ENCODE measurements around the gene UXS1. TPM values are rescaled to one million over a fixed set of nuclear protein-coding genes. Genes with fewer than 3 reads are reported as not detected.
"Not testable (repeated sequence)": the region's sequence is repeated elsewhere in the genome, so short reads cannot be mapped to it uniquely, and the experiment has no call there.

Gene UXS1
- total RNA-seq, 1 donor from 2014 or later: 37.6 TPM

GRCh38 chr2:106143495-106144215, 50.4 kb downstream of the UXS1 start:
- H3K36me3 Mint-ChIP-seq (ENCODE audit: low read depth): peaks cover 44% of the 10 kb centered on the region
- no peak overlapping the region for H3K4me3 Mint-ChIP-seq
- H3K27ac Mint-ChIP-seq: peak overlapping the region; percentile 58
- DNase-seq: no peak
- H3K9me3 Mint-ChIP-seq: no peaks in the 10 kb centered on the region
- no peaks in the 10 kb centered on the region for H3K27me3 Mint-ChIP-seq
- H3K4me1 Mint-ChIP-seq: peaks cover 57% of the 10 kb centered on the region
- intact Hi-C loops (cut with micrococcal nuclease): loop anchor here (10.0 kb wide), 1 partner anchor 51 kb away; the partner anchor contains the start of gene UXS1

- intact Hi-C loops (cut with micrococcal nuclease): loop anchor here (10.0 kb wide), 1 partner anchor 52 kb away; the partner anchor contains the start of gene UXS1
- peaks cover 62% of the 10 kb centered on the region for H3K4me1 Mint-ChIP-seq
- H3K27ac Mint-ChIP-seq: peak overlapping the region; percentile 56
- DNase-seq: no peak
- H3K4me3 Mint-ChIP-seq: no peak overlapping the region
- no peaks in the 10 kb centered on the region for H3K27me3 Mint-ChIP-seq
- no peaks in the 10 kb centered on the region for H3K9me3 Mint-ChIP-seq
- H3K36me3 Mint-ChIP-seq (ENCODE audit: low read depth): peaks cover 48% of the 10 kb centered on the region
Measured at GRCh38 chr2:106142683-106143082, 51.4 kb downstream of the UXS1 start.

- peak overlapping the region; percentile 22 for H3K4me3 Mint-ChIP-seq
- DNase-seq: no peak
- peak overlapping the region; percentile 83 for H3K27ac Mint-ChIP-seq
- intact Hi-C loops (cut with micrococcal nuclease): loop anchor here (1.0 to 10.0 kb wide), 2 partner anchors 19 to 54 kb away; partner anchors contain the start of gene UXS1
- H3K4me1 Mint-ChIP-seq: peaks cover 55% of the 10 kb centered on the region
- no peaks in the 10 kb centered on the region for H3K9me3 Mint-ChIP-seq
- H3K36me3 Mint-ChIP-seq (ENCODE audit: low read depth): peaks cover 46% of the 10 kb centered on the region
- no peaks in the 10 kb centered on the region for H3K27me3 Mint-ChIP-seq
Measured at GRCh38 chr2:106140913-106141312, 53.2 kb downstream of the UXS1 start.

- no peaks in the 10 kb centered on the region for H3K27me3 Mint-ChIP-seq
- intact Hi-C loops (cut with micrococcal nuclease): loop anchor here (10.0 kb wide), 1 partner anchor 55 kb away; the partner anchor contains the start of gene UXS1
Measured at GRCh38 chr2:106140113-106140512, 54.0 kb downstream of the UXS1 start.

GRCh38 chr2:106139238-106139935, 54.7 kb downstream of the UXS1 start:
- no peaks in the 10 kb centered on the region for H3K9me3 Mint-ChIP-seq
- peak overlapping the region; percentile 78 for H3K4me3 Mint-ChIP-seq
- peaks cover 37% of the 10 kb centered on the region for H3K36me3 Mint-ChIP-seq (ENCODE audit: low read depth)
- peaks cover 47% of the 10 kb centered on the region for H3K4me1 Mint-ChIP-seq
- H3K27me3 Mint-ChIP-seq: no peaks in the 10 kb centered on the region
- peak overlapping the region; percentile 89 for H3K27ac Mint-ChIP-seq
- intact Hi-C loops (cut with micrococcal nuclease): no loop called here
- peak; percentile 58 for DNase-seq

More at GRCh38 chr2:106140113-106140512, 54.0 kb downstream of the UXS1 start:
- peaks cover 53% of the 10 kb centered on the region for H3K4me1 Mint-ChIP-seq
- peak overlapping the region; percentile 89 for H3K27ac Mint-ChIP-seq
- DNase-seq: no peak
- no peak overlapping the region for H3K4me3 Mint-ChIP-seq
- peaks cover 43% of the 10 kb centered on the region for H3K36me3 Mint-ChIP-seq (ENCODE audit: low read depth)
- H3K9me3 Mint-ChIP-seq: no peaks in the 10 kb centered on the region

GRCh38 chr2:106138543-106139237, 55.4 kb downstream of the UXS1 start:
- H3K27ac Mint-ChIP-seq: peak overlapping the region; percentile 89
- H3K4me3 Mint-ChIP-seq: peak overlapping the region; percentile 78
- peaks cover 34% of the 10 kb centered on the region for H3K36me3 Mint-ChIP-seq (ENCODE audit: low read depth)
- DNase-seq: peak; percentile 64
- no peaks in the 10 kb centered on the region for H3K9me3 Mint-ChIP-seq
- intact Hi-C loops (cut with micrococcal nuclease): no loop called here
- H3K27me3 Mint-ChIP-seq: no peaks in the 10 kb centered on the region
- peaks cover 41% of the 10 kb centered on the region for H3K4me1 Mint-ChIP-seq

- peak overlapping the region; percentile 89 for H3K27ac Mint-ChIP-seq
- peak overlapping the region; percentile 78 for H3K4me3 Mint-ChIP-seq
- intact Hi-C loops (cut with micrococcal nuclease): no loop called here
- peaks cover 38% of the 10 kb centered on the region for H3K4me1 Mint-ChIP-seq
- peak; percentile 66 for DNase-seq
- peaks cover 29% of the 10 kb centered on the region for H3K36me3 Mint-ChIP-seq (ENCODE audit: low read depth)
- no peaks in the 10 kb centered on the region for H3K9me3 Mint-ChIP-seq
- no peaks in the 10 kb centered on the region for H3K27me3 Mint-ChIP-seq
Measured at GRCh38 chr2:106137731-106138521, 56.2 kb downstream of the UXS1 start.

- H3K4me3 Mint-ChIP-seq; H3K27ac Mint-ChIP-seq; DNase-seq; H3K27me3 Mint-ChIP-seq; H3K9me3 Mint-ChIP-seq; intact Hi-C loops (cut with micrococcal nuclease): not testable (repeated sequence)
- H3K4me1 Mint-ChIP-seq: peaks cover 21% of the 10 kb centered on the region
- H3K36me3 Mint-ChIP-seq (ENCODE audit: low read depth): peaks cover 26% of the 10 kb centered on the region
Measured at GRCh38 chr2:106131192-106131591, 62.9 kb downstream of the UXS1 start.

GRCh38 chr2:106130251-106130998, 63.7 kb downstream of the UXS1 start:
- Mint-ChIP-seq H3K27ac (no peak overlapping the region), H3K9me3 (no peaks in the 10 kb centered on the region), H3K4me3 (no peak overlapping the region)

GRCh38 chr2:106129592-106129991, 64.5 kb downstream of the UXS1 start:
- H3K27me3 Mint-ChIP-seq: no peaks in the 10 kb centered on the region
- H3K4me1 Mint-ChIP-seq: peaks cover 24% of the 10 kb centered on the region
- no peak overlapping the region for H3K27ac Mint-ChIP-seq
- no peaks in the 10 kb centered on the region for H3K9me3 Mint-ChIP-seq
- peaks cover 37% of the 10 kb centered on the region for H3K36me3 Mint-ChIP-seq (ENCODE audit: low read depth)
- DNase-seq: no peak
- H3K4me3 Mint-ChIP-seq: no peak overlapping the region
- intact Hi-C loops (cut with micrococcal nuclease): loop anchor here (5.0 kb wide), 1 partner anchor 33 kb away; no protein-coding TSS in a partner anchor

More at GRCh38 chr2:106130251-106130998, 63.7 kb downstream of the UXS1 start:
- Mint-ChIP-seq H3K4me1 (peaks cover 21% of the 10 kb centered on the region), H3K36me3 (ENCODE audit: low read depth) (peaks cover 29% of the 10 kb centered on the region), H3K27me3 (no peaks in the 10 kb centered on the region)
- intact Hi-C loops (cut with micrococcal nuclease): no loop called here
- peak; percentile 51 for DNase-seq

GRCh38 chr2:106129150-106129549, 65.0 kb downstream of the UXS1 start:
- DNase-seq: no peak
- Mint-ChIP-seq H3K4me1 (peaks cover 24% of the 10 kb centered on the region), H3K4me3 (no peak overlapping the region), H3K27me3 (no peaks in the 10 kb centered on the region), H3K36me3 (ENCODE audit: low read depth) (peaks cover 38% of the 10 kb centered on the region), H3K9me3 (no peaks in the 10 kb centered on the region), H3K27ac (no peak overlapping the region)
- intact Hi-C loops (cut with micrococcal nuclease): loop anchor here (5.0 kb wide), 1 partner anchor 33 kb away; no protein-coding TSS in a partner anchor

GRCh38 chr2:106127776-106128268, 66.3 kb downstream of the UXS1 start:
- peaks cover 24% of the 10 kb centered on the region for H3K4me1 Mint-ChIP-seq
- no peaks in the 10 kb centered on the region for H3K27me3 Mint-ChIP-seq
- H3K36me3 Mint-ChIP-seq (ENCODE audit: low read depth): peaks cover 40% of the 10 kb centered on the region
- no peak for DNase-seq
- no peak overlapping the region for H3K4me3 Mint-ChIP-seq
- intact Hi-C loops (cut with micrococcal nuclease): loop anchor here (5.0 kb wide), 1 partner anchor 34 kb away; no protein-coding TSS in a partner anchor
- no peaks in the 10 kb centered on the region for H3K9me3 Mint-ChIP-seq
- peak overlapping the region; percentile 50 for H3K27ac Mint-ChIP-seq

Data from activated CD4-positive, alpha-beta T cell treated with anti-CD3 and anti-CD28 coated beads, Interleukin-2, amount 10 ng/mL, durations not matched to agents 24 days and 14 days (primary cell).